Kidney epithelial cell (primary cell): ENCODE measurements around the gene ZBED4. TPM values are rescaled to one million over a fixed set of nuclear protein-coding genes. Genes with fewer than 3 reads are reported as not detected.

Source experiments
- DNase-seq: peaks from one replicate; pipeline ENCODE4 v3.0.0-alpha.2; 2010; ENCODE audit warnings: low read depth
- H3K27me3 ChIP-seq: 2 replicates; pipeline ENCODE4 v1.6.0; 2011; ENCODE audit warnings: low read length; ENCODE audit not compliant: control insufficient read depth, insufficient read depth
- H3K36me3 ChIP-seq: 2 replicates; pipeline ENCODE4 v1.5.1; 2011; ENCODE audit warnings: low read length; ENCODE audit not compliant: control insufficient read depth, insufficient read depth
- H3K4me3 ChIP-seq: 2 replicates; pipeline ENCODE4 v1.5.1; 2011; ENCODE audit warnings: low read depth, mild to moderate bottlenecking, control low read depth, low read length
- CTCF ChIP-seq: IDR thresholded peaks from 2 replicates; pipeline ENCODE4 v1.5.1; 2011; ENCODE audit warnings: mild to moderate bottlenecking, moderate library complexity, low read length, control low read depth, inconsistent platforms; ENCODE audit not compliant: insufficient read depth, poor library complexity, severe bottlenecking
- total RNA-seq: library from RNA; depleted of rRNA; stranded (reverse); fragments of >200 nt; gene quantifications from 2 replicates; pipeline ENCODE4 v1.2.3, GENCODE V29; 2015

Gene ZBED4
- total RNA-seq, 1 donor from 2014 or later, result 28.8 TPM

GRCh38 chr22:49900441-49901230 lies 47.0 kb downstream of the ZBED4 start:
- H3K27me3 ChIP-seq, result no peaks in the 10 kb centered on the region
- DNase-seq, result no peak
- TF ChIP-seq CTCF, result no peak
- no peak overlapping the region for H3K4me3 ChIP-seq
- no peaks in the 10 kb centered on the region for H3K36me3 ChIP-seq

GRCh38 chr22:49901457-49901856 lies 47.8 kb downstream of the ZBED4 start:
- DNase-seq, result no peak
- Histone ChIP-seq H3K27me3 (no peaks in the 10 kb centered on the region), H3K4me3 (no peak overlapping the region), H3K36me3 (no peaks in the 10 kb centered on the region)
- TF ChIP-seq CTCF, result no peak

GRCh38 chr22:49903322-49904039 lies 49.8 kb downstream of the ZBED4 start:
- no peaks in the 10 kb centered on the region for H3K36me3 ChIP-seq
- no peak overlapping the region for H3K4me3 ChIP-seq
- DNase-seq, result no peak
- no peaks in the 10 kb centered on the region for H3K27me3 ChIP-seq
- no peak for TF ChIP-seq CTCF

GRCh38 chr22:49904040-49904369 lies 50.4 kb downstream of the ZBED4 start:
- no peak for TF ChIP-seq CTCF
- no peak for DNase-seq
- Histone ChIP-seq H3K27me3 (no peaks in the 10 kb centered on the region), H3K36me3 (no peaks in the 10 kb centered on the region), H3K4me3 (no peak overlapping the region)

GRCh38 chr22:49905465-49905864 lies 51.8 kb downstream of the ZBED4 start:
- DNase-seq, result no peak
- Histone ChIP-seq H3K4me3 (no peak overlapping the region), H3K36me3 (no peaks in the 10 kb centered on the region), H3K27me3 (no peaks in the 10 kb centered on the region)
- no peak for TF ChIP-seq CTCF
